Embryonic facial prominence (tissue), 1 donor: Measurements from ENCODE around the gene MAPK10.
"Not testable (repeated sequence)": the region's sequence is repeated elsewhere in the genome, so short reads cannot be mapped to it uniquely, and the experiment has no call there.

ENCODE experiments used
- DNase-seq: peaks from one replicate; pipeline ENCODE4 v3.0.0-alpha.2; 2016; ENCODE audit errors: extremely low spot score

The MAPK10 gene

GRCh38 chr4:86184216-86184900, 175.5 kb downstream of the MAPK10 start:
- DNase-seq, result no peak

- no peak for DNase-seq
Observed at GRCh38 chr4:86181585-86181984, 178.3 kb downstream of the MAPK10 start.

GRCh38 chr4:86178211-86178610, 181.6 kb downstream of the MAPK10 start:
- no peak for DNase-seq

- no peak for DNase-seq
Observed at GRCh38 chr4:86174506-86174905, 185.3 kb downstream of the MAPK10 start.

- not testable (repeated sequence) for DNase-seq
Observed at GRCh38 chr4:86168335-86168734, 191.5 kb downstream of the MAPK10 start.

- DNase-seq, result no peak
Observed at GRCh38 chr4:86160426-86160825, 199.4 kb downstream of the MAPK10 start.

- DNase-seq, result no peak
Observed at GRCh38 chr4:86159216-86159615, 200.6 kb downstream of the MAPK10 start.

- DNase-seq, result no peak
Observed at GRCh38 chr4:86156531-86156930, 203.3 kb downstream of the MAPK10 start.

GRCh38 chr4:86155766-86156165, 204.1 kb downstream of the MAPK10 start:
- DNase-seq, result no peak

- DNase-seq, result no peak
Observed at GRCh38 chr4:86152454-86152853, 207.4 kb downstream of the MAPK10 start.

- DNase-seq, result no peak
Observed at GRCh38 chr4:86151196-86151595, 208.7 kb downstream of the MAPK10 start.

GRCh38 chr4:86141161-86141560, 218.7 kb downstream of the MAPK10 start:
- DNase-seq, result no peak

- DNase-seq, result no peak
Observed at GRCh38 chr4:86132468-86132867, 227.4 kb downstream of the MAPK10 start.

- no peak for DNase-seq
Observed at GRCh38 chr4:86131456-86131855, 228.4 kb downstream of the MAPK10 start.

- no peak for DNase-seq
Observed at GRCh38 chr4:86130160-86130933, 229.5 kb downstream of the MAPK10 start.

GRCh38 chr4:86129546-86129945, 230.3 kb downstream of the MAPK10 start:
- DNase-seq, result no peak

GRCh38 chr4:86122404-86122803, 237.4 kb downstream of the MAPK10 start:
- no peak for DNase-seq

- no peak for DNase-seq
Observed at GRCh38 chr4:86118711-86119110, 241.1 kb downstream of the MAPK10 start.

GRCh38 chr4:86117705-86118302, 242.0 kb downstream of the MAPK10 start:
- DNase-seq, result peak; percentile 70

GRCh38 chr4:86114563-86114962, 245.3 kb downstream of the MAPK10 start:
- DNase-seq, result no peak

GRCh38 chr4:86108834-86109233, 251.0 kb downstream of the MAPK10 start:
- no peak for DNase-seq

GRCh38 chr4:86108137-86108536, 251.7 kb downstream of the MAPK10 start:
- no peak for DNase-seq

- DNase-seq, result no peak
Observed at GRCh38 chr4:86107112-86107511, 252.7 kb downstream of the MAPK10 start.
